Measurements from ENCODE around the gene NCKAP1.
"Not testable (repeated sequence)": the region's sequence is repeated elsewhere in the genome, so short reads cannot be mapped to it uniquely, and the experiment has no call there.

The NCKAP1 gene

DNA sequence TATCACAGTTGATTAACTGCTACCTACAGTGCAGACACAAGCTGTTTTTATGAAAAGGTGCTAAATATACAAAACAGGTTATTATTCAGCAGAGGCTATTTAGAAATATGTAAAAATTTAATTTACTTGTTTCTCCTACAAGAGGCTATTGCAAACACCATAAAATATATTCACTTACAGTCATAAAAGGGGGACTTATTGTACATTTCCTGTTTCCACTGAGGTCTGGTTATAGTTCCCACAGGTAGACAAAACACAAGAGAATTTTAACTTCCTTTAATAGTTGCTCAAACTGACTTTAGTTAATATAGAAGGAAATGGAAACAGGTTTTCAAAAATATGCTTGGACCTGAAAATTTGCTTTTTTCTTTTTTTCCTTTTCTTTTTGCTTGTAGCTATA lies 131.8 kb downstream of the NCKAP1 start:
- DNase-seq = no peak

DNA sequence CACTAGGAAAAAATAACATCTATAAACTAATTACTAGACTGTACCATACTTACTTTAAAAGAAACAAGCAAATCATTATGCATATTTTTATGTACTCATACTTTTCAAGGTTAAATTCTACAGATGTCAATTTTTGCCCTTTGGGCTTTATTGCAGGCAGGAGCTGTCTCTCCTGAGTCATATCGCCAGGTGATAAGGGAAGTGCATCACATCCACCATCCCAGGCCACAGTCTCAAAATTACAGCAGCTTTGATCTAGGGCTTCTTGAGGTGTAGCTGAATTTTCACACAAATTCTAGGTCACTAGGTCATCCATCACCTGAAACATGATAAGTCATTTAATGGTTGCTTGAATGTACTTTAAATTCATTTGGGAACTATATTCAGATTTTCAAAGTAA lies 133.4 kb downstream of the NCKAP1 start:
- no peak for DNase-seq

DNA sequence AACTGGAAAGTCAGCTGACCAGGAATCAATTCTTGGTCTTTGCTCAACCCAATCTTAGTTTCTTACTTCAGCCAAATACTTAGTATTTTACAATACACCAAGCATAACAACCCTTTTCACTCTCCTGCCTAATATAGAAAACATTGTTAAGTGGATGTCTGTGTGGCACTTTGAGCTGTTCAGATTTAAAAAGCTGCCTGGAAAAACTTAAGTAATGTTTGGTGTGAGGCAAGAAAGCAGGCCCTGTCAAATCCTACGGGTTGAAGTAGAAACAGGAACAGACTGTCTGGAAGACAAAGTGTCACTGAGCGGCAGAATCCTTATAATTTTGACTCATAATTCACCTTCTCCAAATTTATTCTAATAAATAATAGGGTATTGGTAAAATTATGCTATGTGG lies 134.7 kb downstream of the NCKAP1 start:
- DNase-seq = no peak

DNA sequence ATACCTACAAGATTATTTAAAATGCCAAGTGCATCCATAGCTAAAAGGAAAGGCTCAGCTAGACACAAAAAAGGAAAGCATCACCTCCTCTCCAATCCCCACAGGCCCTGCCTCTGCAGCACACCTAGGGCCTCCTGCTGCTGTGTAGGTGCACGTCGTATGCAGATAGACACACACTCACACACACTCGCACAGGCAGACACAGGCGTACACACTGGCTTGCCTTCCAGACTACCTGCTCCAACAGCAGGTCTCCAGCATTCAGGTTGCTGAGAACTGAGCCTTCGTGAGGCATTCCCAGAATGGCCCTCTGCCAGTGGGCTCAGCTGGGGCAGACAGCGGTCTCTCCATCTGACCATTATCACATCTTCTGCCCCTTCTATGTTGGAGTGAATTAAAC lies 136.5 kb downstream of the NCKAP1 start:
- DNase-seq = no peak

DNA sequence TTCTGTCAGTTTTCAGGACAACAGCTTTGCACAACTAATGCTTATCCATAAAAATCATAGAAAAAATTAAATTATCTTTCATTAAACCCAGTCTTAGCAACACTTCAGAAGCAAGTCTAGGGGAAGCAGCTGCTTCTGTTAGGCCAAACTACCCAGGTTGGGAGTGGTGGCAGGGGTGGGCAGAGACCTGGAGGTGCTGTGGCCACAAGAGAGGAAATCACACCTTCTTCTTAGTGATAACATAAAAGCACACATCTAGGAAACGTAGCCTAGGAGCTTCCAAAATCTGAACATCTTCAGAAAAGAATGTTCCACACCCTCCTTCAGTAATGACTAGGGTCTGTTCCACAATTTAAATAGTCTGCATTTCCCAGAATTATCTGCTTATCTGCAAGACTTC lies 139.5 kb downstream of the NCKAP1 start:
- no peak for DNase-seq

DNA sequence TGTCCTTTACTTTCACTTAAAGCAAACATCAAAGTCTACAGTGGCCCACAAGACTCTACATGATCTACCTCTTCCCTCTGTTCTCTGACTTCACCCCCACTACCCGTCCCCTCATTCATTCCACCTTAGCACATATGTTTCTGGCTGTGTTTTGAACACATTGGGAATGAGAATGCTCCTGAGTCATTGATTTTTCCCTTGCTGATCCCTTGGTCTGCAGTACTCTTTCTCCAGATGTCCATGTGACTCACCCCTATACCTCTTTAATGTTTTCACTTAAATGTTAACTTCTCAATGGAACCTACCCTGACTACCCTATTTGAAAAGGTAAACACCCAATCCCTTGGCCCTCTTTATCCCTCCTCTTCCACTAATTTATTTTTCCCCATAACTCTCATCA lies 141.1 kb downstream of the NCKAP1 start:
- DNase-seq = no peak

DNA sequence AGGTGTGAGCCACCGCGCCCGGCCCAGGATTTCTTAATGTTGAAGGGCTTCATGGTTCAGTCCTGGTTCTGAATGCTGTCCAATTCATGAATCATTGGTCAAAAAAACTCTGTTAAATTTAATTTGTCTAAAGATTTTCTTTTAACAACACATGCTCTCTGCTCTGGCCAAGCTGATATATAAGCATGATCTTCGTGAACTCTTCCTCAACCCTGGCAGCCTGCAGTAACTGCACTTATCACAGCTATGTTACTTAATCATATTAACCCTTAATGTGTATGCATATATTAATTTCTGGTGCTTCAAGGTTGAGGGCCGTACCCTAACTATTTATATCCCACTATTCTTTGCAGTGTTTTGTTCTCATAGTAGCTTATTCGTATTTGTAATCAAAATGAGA lies 142.5 kb downstream of the NCKAP1 start:
- no peak for DNase-seq

DNA sequence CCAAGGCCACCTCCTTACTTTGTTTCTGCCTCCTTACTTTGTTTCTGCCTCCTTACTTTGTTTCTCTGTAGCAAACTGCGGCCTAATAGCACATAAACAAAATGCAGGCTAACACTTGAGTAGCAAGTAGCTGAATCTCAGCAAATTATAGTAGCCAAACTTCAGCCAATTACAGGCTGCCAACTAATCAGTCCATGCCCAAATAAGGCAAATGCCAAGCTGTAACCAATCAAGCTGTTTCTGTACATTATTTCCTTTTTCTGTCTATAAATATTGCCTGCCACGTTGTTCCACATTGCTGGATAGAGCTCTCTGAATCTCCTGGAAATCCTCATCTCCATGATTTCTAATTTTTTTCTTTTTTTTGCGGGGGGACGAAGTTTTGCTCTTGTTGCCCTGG lies 143.1 kb downstream of the NCKAP1 start:
- DNase-seq = no peak

DNA sequence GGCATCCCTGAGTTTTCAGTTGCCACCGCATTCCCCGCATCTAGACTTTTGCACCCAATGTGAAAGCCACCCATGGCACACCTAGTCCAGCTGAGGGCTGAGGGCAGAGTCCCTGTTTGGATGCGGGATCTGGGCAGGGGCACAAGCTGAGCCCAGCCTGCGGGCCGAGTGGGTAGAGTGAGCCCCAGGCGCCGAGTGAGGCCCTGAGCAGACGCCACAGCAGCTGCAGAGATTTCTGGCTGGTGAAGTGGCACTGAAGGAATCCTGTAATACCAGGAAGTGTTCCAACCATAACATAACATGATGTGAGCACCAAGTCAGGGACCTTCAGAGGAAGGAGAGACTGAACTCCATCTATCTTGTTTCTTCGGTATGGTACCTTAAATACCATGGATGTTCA lies 144.1 kb downstream of the NCKAP1 start:
- DNase-seq = no peak

DNA sequence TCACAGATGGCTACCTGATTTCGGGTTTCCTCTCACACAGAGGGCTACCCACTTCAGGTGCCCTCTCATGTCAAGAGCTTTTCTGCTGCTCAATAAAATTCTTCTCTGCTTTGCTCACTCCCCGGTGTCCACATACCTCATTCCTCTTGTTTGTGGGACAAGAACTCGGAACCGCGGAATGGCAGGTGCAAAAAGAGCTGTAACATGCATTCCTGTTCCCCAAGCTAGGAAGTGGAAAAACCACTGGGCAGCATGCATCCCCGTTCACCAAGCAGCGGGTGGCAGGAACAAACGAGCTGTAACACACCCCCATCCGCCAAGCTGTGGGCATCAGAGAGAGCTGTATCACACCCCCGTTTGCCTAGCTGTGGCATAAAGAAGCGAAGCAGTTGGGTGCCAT lies 144.6 kb downstream of the NCKAP1 start:
- DNase-seq = no peak

DNA sequence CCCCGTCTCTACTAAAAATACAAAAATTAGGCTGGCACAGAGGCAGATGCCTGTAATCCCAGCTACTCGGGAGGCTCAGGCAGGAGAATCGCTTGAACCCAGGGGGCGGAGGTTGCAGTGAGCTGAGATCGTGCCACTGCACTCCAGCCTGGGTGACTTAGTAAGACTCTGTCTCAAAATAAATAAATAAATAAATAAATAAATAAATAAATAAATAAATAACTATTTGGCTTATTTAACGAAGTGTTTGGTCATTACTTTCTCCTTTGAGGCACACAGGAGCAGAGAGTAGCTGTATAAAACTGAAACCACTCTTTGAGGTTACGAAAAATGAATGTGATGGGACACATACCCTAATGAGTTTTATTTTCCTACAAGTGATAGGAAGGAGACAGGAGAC lies 145.2 kb downstream of the NCKAP1 start:
- DNase-seq = not testable (repeated sequence)

DNA sequence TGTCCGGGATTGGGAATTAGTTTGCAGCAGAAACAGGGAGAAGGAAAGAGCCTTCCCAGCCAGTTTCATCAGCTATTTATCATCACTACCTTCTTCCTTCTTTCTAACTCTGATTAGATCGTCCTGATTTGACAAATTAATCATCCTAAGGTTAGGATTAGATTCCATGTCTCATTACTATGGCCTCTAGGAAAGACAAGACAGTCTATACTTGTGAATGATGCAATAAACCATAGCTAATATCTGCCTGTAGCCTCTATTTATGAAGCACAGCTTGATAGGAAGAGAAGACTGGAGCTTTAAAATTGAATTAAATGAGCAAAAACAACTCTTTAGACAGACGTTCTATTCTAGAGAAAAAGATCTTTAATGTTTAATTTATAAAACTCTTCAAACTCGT lies 146.6 kb downstream of the NCKAP1 start:
- DNase-seq = no peak

DNA sequence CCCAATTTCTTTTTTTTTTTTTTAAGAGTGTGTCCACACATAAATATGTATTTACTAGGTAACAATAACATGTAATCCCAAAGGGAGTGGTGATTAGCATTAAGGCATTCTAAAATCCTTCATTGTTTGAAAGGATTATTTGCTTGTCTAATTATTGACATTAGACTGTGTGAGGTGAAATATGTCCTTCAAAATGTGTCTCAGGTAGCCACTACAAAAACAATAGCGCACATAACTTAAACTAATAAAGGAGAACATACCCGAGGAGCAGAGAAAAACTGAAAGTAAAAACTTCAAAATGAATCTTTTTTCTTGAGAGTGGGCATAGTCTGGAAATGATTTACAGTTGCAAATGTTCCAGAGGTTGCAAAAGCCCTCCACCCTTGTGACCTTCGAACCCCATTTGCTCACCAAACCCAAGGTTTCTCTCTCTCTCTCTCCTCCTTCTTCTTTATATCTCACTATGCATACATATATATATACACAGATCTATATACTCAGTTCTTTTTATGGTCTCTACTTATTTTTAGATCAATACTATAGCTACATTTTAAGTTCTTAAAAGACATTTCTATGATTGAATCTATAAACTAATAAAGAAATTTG lies 147.4 kb downstream of the NCKAP1 start:
- DNase-seq = no peak

DNA sequence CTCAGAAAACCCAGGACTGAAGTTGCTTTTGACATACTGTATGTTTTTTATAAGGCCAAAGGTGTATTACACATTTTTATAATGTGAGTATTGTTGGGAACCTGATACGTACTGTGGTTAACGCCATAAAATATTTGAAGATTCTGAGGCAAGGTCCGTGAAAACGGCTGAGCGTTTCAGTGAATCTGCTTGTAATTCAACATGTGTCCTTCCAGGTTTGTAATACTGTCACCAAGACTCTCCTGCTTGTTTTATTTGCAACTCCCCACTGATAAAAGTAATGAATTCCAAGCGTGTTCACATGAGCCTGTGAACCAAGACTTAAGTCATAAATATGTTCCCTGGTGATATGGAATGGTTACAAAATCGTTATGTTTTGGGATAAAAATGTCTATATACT lies 148.0 kb downstream of the NCKAP1 start:
- DNase-seq = no peak

DNA sequence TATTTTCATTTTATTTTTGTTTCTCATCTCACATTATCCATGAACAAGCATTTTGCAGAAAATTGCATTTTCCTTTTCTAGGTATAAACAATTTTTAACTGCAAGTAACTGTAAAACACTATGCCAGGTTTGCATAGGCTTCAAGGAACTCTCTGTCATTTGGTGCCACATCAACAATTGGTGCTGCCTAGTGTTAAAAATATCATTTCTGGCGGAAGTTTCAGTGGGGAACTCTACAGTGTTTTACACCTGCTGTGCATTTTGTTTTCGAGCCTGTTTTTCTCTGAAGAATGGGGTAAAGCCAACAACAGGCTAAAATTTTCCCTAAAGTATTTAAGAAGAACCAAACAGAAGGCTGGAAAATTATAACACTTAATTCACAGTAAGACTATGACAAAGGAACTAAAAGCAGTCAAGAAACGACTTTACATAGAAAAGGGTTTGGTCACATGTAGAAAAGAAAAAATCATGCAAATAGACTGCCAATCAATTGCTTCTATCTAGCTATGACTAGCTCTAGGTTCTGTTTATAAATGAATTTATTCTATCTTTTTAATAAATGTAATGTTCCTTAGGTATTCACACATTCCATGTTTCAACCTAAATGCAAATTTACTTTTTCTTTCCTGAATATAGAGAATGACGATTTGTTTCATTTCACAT lies 150.4 kb downstream of the NCKAP1 start:
- DNase-seq = no peak

DNA sequence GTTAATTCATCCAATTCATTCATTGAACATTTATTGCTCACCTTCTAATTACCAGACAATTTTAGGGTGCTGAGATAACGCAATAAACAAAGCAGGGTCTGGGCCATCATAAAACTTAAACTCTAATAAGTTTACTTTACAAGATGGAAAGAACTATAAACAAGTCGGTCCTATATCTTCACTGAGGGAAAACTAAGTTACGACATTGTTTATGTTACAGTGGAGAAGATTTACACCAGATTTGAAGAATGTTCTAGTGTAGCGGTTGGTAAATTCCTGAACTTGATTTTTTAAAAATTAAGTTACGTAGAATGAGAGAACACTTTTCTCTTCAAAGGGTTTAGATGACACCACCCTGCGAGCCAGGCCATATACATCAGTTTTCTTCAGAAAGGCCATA lies 151.2 kb downstream of the NCKAP1 start:
- no peak for DNase-seq

DNA sequence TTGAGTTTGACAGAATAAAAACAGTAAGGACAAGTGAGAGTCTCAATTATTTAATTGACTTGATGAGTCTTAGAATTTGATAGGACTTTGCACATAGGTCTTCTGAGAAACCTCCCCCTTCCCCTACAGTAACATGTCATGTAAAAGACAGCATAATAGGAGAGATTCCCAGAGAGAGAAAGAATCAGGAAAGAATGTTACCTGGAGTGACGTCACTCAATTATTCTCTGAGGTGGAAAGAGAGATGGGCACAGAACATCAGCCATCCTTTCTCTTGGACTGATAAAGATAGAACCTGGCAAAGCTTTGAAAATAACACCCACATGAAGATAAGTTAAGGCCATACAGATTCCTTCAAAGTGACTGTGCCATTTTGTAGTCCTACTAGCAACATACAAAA lies 152.5 kb downstream of the NCKAP1 start:
- DNase-seq = no peak

DNA sequence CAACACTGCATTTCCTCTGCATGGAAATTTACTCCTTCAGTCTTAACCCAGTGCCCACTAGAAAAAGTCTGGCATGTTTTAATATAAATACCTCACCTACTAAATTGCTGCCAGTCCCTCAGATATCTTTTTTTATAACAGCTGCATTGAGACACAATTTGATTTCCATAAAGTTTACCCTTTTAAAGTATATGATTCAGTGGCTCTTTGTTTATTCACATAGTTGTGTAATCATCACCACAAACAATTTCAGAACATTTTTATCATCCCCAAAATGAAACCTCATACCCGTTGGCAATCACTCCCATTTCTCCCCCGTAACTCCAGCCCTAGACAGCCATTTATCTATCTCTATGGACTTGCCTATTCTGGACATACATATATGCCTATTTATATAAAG lies 154.8 kb downstream of the NCKAP1 start:
- DNase-seq = no peak

DNA sequence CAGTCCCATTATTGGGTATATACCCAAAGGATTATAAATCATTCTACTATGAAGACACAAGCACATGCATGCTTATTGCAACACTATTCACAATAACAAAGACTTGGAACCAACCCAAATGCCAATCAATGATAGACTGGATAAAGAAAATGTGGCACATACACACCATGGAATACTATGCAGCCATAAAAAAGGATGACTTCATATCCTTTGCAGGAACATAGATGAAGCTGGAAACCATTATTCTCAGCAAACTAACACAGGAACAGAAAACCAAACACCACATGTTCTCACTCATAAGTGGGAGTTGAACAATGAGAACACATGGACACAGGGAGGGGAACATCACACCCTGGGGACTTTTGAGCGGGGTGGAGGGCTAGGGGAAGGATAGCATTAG lies 158.2 kb downstream of the NCKAP1 start:
- not testable (repeated sequence) for DNase-seq

DNA sequence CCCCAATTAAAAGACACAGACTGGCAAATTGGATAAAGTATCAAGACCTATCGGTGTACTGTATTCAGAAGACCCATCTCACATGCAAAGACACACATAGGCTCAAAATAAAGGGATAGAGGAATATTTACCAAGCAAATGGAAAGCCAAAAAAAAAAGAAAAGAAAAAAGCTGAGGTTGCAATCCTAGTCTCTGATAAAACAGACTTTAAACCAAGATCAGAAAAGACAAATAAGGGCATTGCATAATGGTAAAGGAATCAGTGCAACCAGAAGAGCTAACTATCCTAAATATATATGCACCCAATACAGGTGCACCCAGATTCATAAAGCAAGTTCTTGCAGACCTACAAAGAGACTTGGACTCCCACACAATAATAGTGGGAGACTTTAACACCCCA lies 161.6 kb downstream of the NCKAP1 start:
- DNase-seq = not testable (repeated sequence)

DNA sequence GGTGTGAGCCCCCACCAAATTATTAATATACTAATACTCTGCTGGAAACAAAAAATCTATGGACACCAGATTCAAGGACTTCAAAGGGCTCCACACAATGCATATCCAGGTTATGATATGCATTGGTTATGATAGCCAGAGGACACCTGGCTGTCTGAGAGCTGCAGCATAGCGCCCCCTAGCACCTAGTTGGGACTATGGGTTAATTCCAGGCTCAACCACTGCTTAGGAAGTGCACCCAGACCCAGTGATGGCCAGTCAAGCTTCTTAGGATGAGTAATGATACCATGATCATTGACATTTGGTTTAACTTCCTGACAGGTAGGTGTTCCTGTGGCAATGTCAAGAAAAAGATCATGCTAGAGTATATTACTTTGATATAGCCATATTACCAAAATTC lies 168.0 kb downstream of the NCKAP1 start:
- peak; percentile 94 for DNase-seq

DNA sequence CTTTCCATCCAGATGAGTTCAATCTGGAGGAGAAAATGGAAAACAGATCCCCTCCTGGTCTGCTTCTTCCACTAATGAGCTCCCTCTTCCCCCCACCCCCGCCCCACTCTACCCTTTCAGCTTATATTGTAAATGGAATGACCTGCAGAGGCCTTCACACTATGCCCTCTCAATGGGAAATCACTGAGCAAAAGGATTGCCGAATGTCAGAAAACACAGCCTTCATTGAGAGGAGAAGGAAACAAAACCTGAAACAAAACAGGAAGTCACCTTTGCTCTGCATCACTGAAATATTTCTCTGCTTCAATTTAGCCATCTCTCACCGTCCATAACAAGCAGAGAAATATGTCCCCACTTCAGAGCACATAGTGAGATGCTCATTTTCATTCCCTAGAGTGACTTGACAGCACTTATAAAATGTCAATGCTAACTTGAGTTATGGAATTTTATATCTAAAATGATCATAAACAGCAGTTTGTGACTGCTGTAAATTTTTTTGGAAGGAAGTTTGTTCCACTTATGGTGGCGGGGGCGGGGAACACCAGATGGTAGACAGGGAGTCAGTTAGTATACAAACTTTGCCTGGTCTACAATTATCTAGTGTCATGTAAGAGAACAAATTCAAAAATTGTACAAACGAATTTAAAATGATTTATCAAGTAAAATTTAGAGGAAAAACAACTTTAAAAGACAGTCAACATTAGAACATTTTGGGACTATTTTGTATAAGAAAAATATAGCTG lies 170.0 kb downstream of the NCKAP1 start:
- DNase-seq = peak; percentile 69

DNA sequence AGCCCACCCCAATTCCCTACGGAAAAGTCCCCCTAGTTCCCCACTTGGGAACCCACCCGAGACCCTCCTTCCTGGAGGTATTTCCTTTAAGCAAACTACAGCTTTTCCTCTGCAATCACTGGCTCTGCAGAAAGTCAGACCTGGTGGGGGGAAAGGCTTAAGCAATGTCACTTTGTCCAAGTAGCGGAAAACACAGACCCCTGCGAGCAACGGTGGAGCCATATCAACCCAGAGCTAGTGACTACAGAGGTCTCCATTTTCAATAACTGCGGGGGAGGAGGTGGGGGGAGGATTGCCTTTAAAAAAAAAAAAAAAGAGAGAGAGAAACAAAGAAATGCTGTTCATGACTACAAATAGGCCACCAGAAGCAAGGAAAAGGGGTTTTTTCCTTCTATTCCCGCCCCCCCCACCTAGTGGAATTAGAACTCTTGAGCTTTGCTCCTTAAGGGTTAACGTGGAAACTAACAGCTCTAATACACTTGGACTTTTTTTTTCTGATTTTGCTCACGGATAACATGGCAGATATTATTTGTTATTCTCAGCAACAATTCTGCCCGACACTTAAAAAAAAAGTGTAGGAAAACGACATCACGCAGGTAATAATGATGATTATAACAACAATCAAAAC lies 170.7 kb downstream of the NCKAP1 start:
- peak; percentile 58 for DNase-seq

Data from DMS53 (cell line).